OCI-M2 (cell line): ENCODE results near the gene GLT8D2.
"Not testable (repeated sequence)": the region's sequence is repeated elsewhere in the genome, so short reads cannot be mapped to it uniquely, and the experiment has no call there.

ENCODE experiments used
- DNase-seq: peaks from one replicate; lab custom pipeline; 2025; ENCODE audit not compliant: unreplicated experiment; lab: John Stamatoyannopoulos, UW

GLT8D2 gene

DNA sequence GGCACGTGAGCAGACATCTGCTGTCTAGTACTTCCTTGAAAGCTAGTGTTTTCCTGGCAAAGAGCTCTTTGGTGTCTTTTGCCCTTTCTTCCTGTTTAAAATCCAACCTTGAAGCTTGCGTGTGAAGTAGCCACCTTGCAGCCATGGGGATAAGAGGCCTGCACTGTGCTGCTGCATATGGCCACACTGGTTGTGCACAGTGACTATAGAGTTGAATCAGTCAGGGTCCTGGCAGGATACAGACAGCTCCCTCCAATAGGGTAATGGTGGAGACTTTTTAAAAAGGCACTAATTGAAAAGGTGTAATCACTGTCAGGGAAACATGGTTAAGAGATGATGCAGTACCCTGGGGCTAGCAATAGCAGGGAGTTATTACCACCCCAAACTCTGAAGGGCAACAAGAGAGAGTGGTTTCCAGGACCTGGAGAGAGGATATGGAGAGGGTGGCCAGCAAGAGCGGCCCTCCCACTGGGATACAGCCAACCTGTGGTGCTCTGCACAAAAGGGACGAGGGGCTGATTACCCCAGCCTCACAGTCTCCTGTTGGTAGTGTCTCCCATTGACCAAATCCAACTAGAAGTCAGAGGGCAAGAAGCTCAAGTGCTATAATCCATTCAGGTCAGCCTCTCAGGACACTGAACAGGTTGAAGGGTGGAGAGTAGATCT, 4.8 kb upstream of the GLT8D2 start:
- no peak for DNase-seq

DNA sequence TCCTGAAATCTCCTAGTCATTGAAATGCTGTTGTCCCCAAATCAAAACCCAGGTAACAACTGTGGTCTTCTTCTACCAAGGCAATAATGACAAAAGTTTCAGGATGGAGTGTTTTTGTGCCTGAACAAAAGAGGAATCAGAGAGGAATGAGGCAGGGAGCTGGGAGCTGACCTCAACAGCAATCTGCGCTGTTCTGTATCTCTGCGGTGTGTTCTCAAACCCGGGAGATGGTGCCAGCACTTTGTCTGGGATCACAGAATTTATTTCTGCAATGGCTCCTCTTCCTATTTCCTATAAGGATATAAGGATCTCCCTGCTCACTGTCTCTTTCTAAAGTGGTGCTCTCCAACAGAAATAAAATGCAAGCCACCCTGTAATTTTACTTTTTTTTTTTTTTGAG, 449 bp upstream of the GLT8D2 start:
- DNase-seq, result no peak

DNA sequence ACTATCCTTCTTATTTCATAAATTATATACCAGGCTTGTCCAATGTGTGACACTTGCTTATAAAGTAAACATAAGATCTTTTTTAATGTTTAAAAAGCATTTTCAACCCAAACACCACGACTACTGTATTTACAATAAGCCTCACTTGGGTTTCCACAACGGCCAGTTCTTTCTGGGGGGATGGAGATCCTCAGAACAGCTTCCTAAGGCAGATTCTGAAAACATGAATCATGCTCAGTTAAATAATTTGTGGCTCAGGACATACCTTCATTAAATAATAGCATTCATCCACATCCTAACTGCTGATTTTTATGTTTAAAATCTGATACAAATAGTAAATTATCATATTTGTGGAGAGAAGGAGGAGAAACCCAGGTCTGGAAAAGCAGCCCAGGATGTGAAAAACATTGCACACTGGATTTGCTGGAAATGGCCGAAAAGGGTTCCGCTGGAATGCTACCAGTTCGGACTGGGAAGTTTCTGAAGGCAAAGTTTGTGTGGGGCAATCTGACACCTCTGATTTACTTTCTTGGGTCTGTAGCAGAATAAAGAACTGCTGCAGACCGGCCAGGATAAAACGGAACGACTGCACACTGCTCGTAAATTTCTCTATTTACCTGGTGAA, 597 bp downstream of the GLT8D2 start:
- DNase-seq, result no peak

DNA sequence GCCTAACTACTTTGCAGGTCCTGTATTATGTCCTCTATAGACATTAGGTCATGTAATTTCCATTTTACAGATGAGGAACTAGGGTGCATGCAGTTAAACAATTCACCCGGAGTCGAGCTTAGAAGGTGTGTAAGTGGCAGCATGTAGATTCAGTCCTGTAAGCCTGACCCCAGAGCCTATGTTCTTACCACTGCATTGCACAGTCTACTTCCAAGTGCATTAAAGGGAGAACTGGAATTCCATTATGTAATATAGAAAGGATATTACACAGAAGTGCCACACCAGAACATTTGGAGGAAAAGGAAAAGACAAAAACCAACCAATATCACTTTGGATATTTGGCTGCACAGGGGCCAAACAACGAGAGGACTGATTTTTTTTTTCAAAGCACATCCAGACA, 1.2 kb downstream of the GLT8D2 start:
- DNase-seq, result no peak

DNA sequence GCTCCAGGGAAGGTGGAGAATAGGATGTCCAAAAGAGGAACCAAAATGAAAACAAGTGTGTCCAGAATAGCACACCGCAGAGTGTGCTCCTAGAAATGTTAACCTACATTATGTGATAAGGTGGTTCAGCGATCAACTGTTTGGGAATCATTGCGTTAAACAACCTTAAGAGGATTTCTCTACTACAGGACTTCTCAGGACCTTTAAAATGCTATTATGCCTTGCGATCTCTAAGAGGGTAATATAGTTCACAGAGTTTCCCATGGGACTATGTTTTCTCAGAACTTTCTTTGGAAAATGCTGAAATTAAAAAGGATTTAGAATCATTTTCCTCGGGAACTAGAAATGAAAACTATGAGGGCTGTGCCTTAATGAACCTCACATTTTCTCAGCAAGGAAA, 1.8 kb downstream of the GLT8D2 start:
- no peak for DNase-seq

DNA sequence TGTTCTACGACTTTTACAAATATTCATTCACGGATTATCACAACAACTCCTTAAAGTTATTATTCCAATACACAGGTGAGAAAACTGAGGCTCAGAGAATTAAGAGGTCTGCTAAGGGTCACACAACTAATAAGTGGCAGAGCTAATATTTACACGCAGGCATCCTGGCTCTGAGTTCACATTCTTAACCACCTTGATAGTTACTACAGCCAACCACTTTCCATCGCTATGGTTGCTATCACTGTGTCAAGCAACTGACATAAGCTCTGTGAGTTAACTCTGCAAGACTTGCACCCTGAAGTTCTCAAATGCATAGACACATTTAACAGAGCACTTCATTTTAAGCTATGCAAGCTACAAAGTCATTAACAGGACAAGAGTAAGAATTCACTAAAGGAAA, 3.7 kb downstream of the GLT8D2 start:
- DNase-seq, result no peak

DNA sequence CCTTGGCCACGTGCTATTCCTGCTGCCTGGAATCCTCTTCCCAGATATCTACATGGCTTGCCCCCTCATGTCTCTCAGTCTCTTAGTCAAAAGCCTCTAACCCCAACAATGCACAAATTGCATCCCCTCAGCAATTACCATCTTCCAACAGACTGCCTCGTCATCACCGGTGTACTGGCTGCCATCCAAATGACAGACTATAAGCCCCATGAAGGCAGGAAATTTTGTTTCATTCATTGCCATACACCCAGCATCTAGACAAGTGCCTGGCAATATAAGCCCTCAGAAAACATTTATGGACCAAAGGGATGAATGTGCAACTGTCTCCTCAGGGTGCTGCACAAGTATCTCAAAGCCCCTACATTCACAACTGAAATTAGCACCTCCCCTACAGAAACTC, 5.8 kb downstream of the GLT8D2 start:
- no peak for DNase-seq

DNA sequence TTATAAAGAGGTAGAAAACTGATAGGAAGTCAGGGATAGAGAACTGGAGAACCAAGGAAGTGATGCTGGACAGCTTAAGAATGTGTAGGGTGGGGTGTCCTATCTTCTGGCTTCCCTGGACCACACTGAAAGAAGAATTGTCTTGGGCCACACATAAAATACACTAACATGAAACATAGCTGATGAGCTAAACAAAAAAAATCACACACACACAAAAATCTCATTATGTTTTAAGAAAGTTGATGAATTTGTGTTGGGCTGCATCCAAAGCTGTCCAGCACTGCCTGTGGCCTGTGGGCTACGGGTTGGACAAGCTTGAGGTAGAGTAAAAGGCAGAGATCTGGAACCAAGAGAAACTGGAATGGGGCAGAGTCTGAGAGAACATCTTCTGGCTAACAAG, 7.4 kb downstream of the GLT8D2 start:
- DNase-seq, result no peak

DNA sequence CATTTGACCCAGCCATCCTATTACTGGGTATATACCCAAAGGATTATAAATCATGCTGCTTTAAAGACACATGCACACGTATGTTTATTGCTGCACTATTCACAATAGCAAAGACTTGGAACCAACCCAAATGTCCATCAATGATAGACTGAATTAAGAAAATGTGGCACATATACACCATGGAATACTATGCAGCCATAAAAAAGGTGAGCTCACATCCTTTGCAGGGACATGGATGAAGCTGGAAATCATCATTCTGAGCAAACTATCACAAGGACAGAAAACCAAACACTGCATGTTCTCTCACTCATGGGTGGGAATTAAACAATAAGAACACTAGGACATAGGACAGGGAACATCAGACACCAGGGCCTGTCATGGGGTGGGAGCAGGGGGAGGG, 10.2 kb downstream of the GLT8D2 start:
- not testable (repeated sequence) for DNase-seq

DNA sequence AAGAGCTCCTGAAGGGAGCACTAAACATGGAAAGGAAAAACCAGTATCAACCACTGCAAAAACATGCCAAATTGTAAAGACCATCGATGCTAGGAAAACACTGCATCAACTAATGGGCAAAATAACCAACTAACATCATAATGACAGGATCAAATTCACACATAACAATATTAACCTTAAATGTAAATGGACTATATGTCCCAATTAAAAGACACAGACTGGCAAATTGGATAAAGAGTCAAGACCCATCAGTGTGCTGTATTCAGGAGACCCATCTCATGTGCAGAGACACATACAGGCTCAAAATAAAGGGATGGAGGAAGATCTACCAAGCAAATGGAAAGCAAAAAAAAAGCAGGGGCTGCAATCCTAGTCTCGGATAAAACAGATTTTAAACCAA, 13.8 kb downstream of the GLT8D2 start:
- not testable (repeated sequence) for DNase-seq

DNA sequence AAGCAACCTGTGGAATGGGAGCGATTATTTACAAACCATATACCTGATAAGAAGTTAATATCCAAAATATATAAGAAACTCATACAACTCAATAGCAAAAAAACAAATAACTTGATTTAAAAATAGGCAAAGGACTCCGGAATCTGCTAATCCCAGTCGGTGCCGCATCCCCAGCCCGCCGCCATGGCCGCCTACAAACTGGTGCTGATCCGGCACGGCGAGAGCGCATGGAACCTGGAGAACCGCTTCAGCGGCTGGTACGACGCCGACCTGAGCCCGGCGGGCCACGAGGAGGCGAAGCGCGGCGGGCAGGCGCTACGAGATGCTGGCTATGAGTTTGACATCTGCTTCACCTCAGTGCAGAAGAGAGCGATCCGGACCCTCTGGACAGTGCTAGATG, 19.4 kb downstream of the GLT8D2 start:
- DNase-seq, result not testable (repeated sequence)

DNA sequence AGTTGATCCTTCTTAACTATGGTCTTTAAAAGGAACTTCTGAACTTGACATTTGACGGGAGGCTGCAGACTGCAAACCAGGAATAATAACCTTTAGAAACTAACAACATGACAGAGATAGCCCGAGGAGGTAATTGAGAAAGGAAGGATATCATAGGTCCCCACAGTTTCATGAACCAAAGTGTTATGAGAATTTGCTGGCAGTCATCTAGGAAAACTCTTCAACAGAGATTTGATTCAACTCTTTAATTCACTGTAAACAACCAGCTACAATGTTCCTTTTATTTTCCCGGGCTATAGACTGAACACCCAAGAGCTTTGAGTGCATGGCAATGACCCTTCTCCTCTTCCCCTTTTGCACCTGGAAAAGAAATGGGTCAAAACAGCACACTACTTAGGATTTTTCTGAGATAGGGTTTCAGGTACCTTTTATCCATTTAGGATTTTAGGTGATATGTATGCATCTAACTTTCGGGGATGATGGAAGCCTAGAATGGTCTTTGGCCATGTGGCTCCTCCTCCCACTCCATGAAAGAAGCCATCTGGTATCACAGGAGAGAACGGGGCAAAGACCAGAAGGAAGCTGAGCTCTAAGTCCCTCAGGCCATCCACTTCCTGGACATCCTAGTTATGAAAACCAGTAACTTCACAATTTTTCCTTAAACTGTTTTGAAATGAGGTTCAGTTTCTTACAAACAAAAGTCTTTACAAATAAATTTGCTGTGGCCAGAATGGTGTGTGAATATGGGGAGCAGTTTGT, 23.0 kb downstream of the GLT8D2 start:
- DNase-seq, result no peak

DNA sequence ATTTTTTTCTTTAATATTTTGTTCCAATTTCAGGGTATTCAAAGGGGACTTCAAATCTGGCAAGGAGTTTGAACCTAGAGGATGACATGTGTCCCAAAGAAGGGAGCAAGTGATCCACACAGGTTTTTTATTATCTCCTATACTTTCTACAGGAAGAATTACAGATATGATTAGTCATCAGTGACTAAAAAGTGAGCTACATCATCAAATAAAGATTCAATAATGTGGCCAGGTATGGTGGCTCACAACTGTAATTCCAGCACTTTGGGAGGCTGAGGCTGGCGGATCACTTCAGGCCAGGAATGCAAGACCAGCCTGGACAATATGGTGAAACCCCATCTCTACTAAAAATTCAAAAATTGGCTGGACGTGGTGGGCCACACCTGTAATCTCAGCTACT, 24.2 kb downstream of the GLT8D2 start:
- no peak for DNase-seq

DNA sequence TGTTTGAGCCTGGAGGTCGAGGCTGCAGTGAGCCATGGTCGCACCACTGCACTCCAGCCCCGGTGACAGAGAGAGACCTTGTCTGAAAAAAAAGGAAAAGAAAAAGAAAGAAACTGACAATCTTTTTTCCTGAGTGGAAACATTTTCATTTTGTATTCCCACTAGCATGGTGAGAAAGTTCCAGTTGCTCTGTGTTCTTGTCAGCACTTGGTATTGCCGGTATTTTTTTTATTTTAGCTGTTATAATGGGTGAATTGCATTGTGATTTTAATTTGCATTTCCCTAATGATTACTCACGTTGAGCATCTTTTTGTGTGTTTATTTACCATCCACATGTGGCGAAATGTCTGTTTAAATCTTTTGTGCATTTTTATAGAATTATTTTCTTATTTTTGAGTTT, 25.6 kb downstream of the GLT8D2 start:
- DNase-seq, result no peak

DNA sequence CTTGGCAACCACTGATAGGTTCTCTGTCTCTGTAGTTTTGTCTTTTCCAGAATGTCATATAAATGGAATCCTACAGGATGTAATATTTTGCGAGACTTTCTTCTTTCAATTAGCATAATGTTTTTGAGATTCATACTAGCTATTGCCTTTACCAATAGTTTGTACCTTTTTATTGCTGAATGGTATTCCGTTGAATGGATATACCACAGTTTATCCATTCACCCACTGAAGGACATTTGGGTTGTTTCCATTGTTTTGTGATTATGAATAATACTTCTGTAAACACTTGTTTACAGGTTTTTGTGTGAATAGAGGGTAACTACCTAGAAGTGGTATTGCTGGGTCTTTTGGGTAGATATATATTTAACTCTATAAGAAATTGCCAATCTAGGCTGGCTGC, 26.3 kb downstream of the GLT8D2 start:
- no peak for DNase-seq

DNA sequence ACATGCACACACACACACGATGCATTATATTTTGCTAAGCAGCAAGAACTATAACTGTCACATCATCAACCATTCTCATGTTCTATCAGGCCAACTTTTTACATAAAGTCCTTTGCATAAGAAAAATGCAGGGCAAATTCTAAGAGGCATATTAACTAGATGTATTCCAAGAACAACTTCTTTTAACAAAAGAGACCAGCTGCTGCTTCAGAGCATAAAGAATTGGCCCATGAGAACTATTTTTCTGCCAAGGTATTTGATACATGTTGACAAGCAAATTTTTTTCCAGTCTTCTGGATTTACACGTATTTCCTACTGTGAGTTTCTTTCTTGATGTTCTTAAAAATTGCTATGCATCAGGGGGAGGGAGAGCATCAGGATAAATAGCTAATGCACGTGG, 27.2 kb downstream of the GLT8D2 start:
- DNase-seq, result no peak

DNA sequence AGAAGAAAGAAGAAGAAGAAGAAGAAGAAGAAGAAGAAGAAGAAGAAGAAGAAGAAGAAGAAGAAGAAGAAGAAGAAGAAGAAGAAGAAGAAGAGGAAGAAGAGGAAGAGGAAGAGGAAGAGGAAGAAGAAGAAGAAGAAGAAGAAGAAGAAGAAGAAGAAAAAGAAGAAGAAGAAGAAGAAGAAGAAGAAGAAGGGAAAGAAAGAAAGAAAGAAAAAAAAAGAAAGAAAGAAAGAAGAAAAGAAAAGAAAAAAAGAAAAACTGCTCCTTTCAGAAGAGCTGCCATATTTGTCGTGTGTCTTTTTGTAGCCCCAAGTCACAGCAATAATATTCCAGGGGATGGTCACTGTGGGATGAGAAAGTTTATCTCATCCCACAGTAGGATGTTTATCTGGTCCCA, 28.1 kb downstream of the GLT8D2 start:
- DNase-seq, result not testable (repeated sequence)

DNA sequence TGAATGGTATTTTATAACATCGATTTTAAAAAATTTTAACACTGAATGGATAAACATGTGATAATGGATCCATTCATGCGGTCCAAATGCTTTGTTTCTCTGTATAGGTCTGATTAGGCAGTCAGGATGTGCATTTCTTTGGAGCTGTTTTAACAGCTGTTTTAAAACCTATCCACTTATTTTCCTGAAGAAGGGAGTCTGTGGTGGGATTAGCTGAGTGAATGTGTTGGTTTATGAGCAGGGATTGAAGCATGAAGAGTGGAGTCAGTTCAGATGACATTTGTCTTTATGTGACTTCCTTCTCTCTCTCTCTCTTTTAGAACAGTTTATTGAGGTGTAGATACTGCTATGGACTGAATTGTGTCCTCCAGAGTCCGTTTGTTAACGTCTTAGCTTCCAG, 37.7 kb downstream of the GLT8D2 start:
- no peak for DNase-seq

DNA sequence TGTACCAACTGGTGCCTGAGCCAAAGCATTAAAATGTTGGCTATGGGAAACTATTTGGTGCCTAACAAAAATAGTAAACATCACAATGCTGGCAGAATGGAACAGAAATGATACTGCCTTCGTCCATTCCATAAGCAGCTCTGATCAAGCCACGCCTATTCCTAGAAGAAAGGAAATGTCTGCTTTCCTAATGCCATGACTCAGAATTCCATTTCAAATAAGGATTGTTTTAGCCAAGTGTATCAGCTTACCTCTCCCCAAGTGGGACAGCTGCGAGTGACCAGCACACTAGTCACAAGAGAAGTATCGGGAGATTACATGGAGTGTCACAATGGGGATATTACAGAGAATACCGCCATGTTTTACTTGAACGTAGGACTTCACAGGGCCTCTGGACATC, 38.7 kb downstream of the GLT8D2 start:
- no peak for DNase-seq

DNA sequence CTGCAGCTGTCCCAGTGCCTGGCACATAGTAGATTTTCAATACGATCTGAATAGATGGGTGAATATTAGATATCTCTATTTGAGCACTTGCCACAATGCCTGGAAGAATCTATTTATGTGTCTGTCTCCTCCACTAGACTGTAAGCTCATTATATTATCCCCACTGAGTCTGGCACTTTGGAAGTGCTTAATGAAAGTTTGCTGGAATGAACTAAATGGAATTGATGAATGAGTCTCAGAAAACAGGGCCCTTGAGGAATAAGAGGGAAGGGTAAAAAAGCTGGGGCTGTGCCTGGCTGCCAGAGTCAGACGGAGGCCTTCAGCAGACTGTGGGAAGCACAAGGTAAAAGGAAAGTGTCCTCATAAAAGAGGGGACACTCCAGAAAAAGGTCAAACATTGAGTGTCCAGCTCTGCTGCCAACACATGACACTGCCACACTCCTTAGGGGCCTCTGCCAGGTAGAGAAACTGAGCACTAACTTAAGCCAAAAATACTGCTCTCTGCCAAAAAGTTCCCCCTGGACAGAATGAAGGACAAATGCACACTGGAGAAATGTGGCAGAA, 39.3 kb downstream of the GLT8D2 start:
- DNase-seq, result no peak

DNA sequence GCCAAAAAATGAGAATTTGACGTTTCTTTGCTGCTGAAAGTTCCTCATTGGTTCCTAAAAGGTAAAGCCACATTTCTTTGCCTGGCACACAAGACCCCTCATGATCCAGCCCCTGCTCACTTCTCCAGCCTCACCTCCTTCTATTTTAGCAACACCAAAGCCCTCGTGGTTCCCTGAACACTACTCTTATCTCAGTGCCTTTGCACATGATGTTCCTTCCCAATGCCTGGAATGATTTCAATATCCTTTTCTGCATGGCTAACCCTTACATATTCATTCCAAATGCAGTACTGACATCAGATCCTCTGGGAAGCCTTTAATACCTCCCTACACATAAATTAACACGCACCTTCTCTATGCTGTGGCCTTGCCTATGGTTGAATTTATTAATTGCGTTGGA, 39.9 kb downstream of the GLT8D2 start:
- no peak for DNase-seq

DNA sequence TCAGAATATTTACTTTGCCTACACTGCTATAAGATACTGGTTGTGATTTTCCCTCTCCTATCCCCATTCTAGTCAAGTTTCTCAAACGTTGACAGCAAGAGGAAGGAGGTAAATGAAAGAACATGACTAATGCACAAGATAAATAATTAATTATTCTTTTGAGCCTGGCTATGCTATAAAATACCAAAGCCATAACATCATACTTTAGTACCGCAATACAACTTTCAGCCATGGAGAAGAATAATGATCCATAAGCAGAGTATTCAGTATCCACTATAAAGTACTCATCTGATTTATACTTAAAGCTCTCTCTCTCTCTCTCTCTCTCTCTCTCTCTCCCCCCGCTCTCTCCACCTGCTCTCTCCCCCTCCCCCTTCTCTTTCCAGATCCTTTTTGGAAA, 43.1 kb downstream of the GLT8D2 start:
- no peak for DNase-seq
